GM21723 (cell line): ENCODE measurements around the gene FAHD1.

Experiments
- ATAC-seq: cut with Tn5 transposase; IDR thresholded peaks from one replicate; pipeline ENCODE4 v1.9.1; 2021; ENCODE audit warnings: mild to moderate bottlenecking, moderate library complexity; ENCODE audit not compliant: unreplicated experiment

Gene FAHD1

DNA sequence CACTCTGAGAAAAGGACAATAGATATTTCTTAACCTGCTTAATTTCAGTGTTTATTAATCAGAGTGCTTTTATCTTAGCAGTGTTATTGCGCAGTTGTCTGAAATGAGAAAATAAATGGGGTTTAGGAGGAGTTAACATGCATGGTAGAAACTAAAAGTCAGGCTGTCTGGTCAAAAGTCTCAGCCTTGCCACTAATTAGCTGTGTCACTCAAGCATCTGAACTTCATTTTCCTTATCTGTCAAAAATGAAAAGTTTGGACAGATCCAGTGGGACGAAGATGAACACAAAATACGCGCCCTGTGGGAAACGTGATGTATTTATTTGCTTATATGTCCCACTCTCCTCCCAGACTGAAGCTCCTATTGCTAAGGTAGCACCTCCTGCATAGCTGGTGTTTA lies 51.2 kb downstream of the FAHD1 start:
- no peak for ATAC-seq
